A549 (cell line): ENCODE results near the gene ZNF583.

ENCODE experiments used
- CTCF ChIP-seq: fragments of >200 bp; sonication (Bioruptor Twin); formaldehyde crosslinking; IDR thresholded peaks from 3 replicates; pipeline ENCODE4 v1.5.1; 2016
- HOXB13 ChIP-seq: fragments of 250-450 bp; sonication (Bioruptor Pico); IDR thresholded peaks from 2 replicates; pipeline ENCODE4 v1.5.0; 2020; ENCODE audit warnings: low read depth, mild to moderate bottlenecking, moderate library complexity
- POLR2A ChIP-seq: IDR thresholded peaks from 2 replicates; pipeline ENCODE4 v1.6.1; 2012; ENCODE audit warnings: mild to moderate bottlenecking, low read length
- RAD21 ChIP-seq, 2 experiments: fragments of >200 bp in 1 of 2; sonication (Bioruptor Twin) in 1 of 2; formaldehyde crosslinking in 1 of 2; IDR thresholded peaks in 1 of 2; conservative IDR thresholded peaks in 1 of 2; 2 replicates in 1 of 2; 3 replicates in 1 of 2; pipeline ENCODE4 v1.6.1; 2012 to 2018; ENCODE audit warnings: inconsistent platforms in 1 of 2

DNA sequence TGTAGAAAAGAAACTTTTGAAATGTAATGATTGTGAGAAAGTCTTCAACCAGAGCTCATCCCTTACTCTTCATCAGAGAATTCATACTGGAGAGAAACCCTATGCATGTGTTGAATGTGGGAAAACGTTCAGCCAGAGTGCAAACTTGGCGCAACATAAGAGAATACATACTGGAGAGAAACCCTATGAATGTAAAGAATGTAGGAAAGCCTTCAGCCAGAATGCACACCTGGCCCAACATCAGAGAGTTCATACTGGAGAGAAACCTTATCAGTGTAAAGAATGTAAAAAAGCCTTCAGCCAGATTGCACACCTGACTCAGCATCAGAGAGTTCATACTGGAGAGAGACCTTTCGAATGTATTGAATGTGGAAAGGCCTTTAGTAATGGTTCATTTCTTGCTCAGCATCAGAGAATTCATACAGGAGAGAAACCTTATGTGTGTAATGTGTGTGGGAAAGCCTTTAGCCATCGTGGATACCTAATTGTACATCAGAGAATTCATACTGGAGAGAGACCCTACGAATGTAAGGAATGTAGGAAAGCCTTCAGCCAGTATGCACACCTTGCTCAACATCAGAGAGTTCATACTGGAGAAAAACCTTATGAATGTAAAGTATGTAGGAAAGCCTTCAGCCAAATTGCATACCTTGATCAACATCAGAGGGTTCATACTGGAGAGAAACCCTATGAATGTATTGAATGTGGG, 19.3 kb downstream of the ZNF583 start:
- TF ChIP-seq CTCF (no peak), RAD21 (conservative IDR thresholded peaks at IDR 0.05 in 1 of 2, IDR thresholded peaks at IDR 0.05 in 1 of 2) (no peak), HOXB13 (CRISPR knock-in tag) (no peak), POLR2A (no peak)
